HCT116 (cell line): ENCODE data around the gene STARD4. TPM values are rescaled to one million over a fixed set of nuclear protein-coding genes. Genes with fewer than 3 reads are reported as not detected.

Experiments used
- ATAC-seq: fragments of 200-7000 bp; cut with Tn5 transposase; 2 replicates; pipeline ENCODE4 v1.9.1; 2020; ENCODE audit warnings: mild to moderate bottlenecking, moderate library complexity
- BruUV-seq: library from RNA; stranded (reverse); fragments of 400-500 nt; replicated peaks from 2 replicates; lab custom pipeline; 2021; lab: Mats Ljungman, UMichigan
- CTCF ChIA-PET: fragments of 300-600 bp; sonication (Branson Sonifier 250); formaldehyde crosslinking; loops from one replicate; lab custom pipeline; 2021; ENCODE audit warnings: antibody characterized with exemption; lab: Charles Lee
- POLR2A ChIA-PET: fragments of 300-600, 350-600 bp; sonication (Branson Sonifier 250); formaldehyde crosslinking; loops from one replicate; lab custom pipeline; 2021; ENCODE audit warnings: antibody characterized with exemption; lab: Charles Lee
- RAD21 ChIA-PET, 2 experiments: fragments of 300-600 bp; sonication (Branson Sonifier 250); formaldehyde crosslinking; loops; one replicate each; lab custom pipeline; 2023; ENCODE audit warnings: low total read pairs in 2 of 2; ENCODE audit not compliant: uncharacterized antibody in 2 of 2, unreplicated experiment in 2 of 2, low non-redundant PET in 1 of 2; lab: Charles Lee
- DNase-seq: peaks from one replicate; pipeline ENCODE4 v3.0.0-alpha.2; 2010; ENCODE audit warnings: low read depth, low spot score
- H2AFZ ChIP-seq: fragments of 200-600 bp; shearing (Covaris generic), sonication (generic); 2 replicates; pipeline ENCODE4 v1.6.1; 2017; ENCODE audit warnings: low read depth, mixed run types, mixed read lengths, antibody characterized with exemption, low read length; ENCODE audit not compliant: poor library complexity, severe bottlenecking
- H3K27ac ChIP-seq: 2 replicates; pipeline ENCODE4 v1.5.1; 2012; ENCODE audit warnings: low read depth, low read length
- H3K27me3 ChIP-seq: fragments of 200-600 bp; sonication (generic); 2 replicates; pipeline ENCODE4 v1.6.1; 2016; ENCODE audit warnings: mixed run types, low read length, mixed read lengths; ENCODE audit not compliant: insufficient read depth
- H3K36me3 ChIP-seq, 2 experiments: fragments of 200-500 bp in 1 of 2; fragments of 200-600 bp in 1 of 2; sonication (Bioruptor generic) in 1 of 2; sonication (generic) in 1 of 2; 2 replicates each; pipeline versions ENCODE4 v1.5.1 to v1.6.1; 2014 to 2016; ENCODE audit warnings: low read length in 2 of 2, inconsistent platforms in 1 of 2, mixed read lengths in 1 of 2, mixed run types in 1 of 2; ENCODE audit not compliant: insufficient read depth in 2 of 2, control insufficient read depth in 1 of 2
- H3K4me1 ChIP-seq, 2 experiments: fragments of 200-600 bp in 1 of 2; sonication (generic) in 1 of 2; 2 replicates each; pipeline versions ENCODE4 v1.5.1 to v1.6.1; 2012 to 2017; ENCODE audit warnings: low read length in 2 of 2, inconsistent platforms in 1 of 2, mild to moderate bottlenecking in 1 of 2, mixed read lengths in 1 of 2, mixed run types in 1 of 2, moderate library complexity in 1 of 2; ENCODE audit not compliant: insufficient read depth in 2 of 2, control insufficient read depth in 1 of 2
- H3K4me2 ChIP-seq: fragments of 200-600 bp; sonication (generic); 2 replicates; pipeline ENCODE4 v1.6.1; 2017; ENCODE audit warnings: mixed run types, low read length, mixed read lengths
- H3K4me3 ChIP-seq, 2 experiments: fragments of 200-600 bp in 1 of 2; sonication (generic) in 1 of 2; replicated peaks in 1 of 2; 2 replicates each; pipeline ENCODE4 v1.5.1; 2011 to 2016; ENCODE audit warnings: low read length in 2 of 2, control low read depth in 1 of 2, low read depth in 1 of 2, mild to moderate bottlenecking in 1 of 2, mixed read lengths in 1 of 2, mixed run types in 1 of 2
- H3K79me2 ChIP-seq: fragments of 200-600 bp; sonication (generic); 2 replicates; pipeline ENCODE4 v1.6.1; 2017; ENCODE audit warnings: mild to moderate bottlenecking, mixed run types, low read length, moderate library complexity, mixed read lengths; ENCODE audit not compliant: insufficient read depth
- H3K9ac ChIP-seq: fragments of 200-600 bp; sonication (generic); 2 replicates; pipeline ENCODE4 v1.6.1; 2016; ENCODE audit warnings: low read length, mixed read lengths
- H3K9me2 ChIP-seq: fragments of 200-600 bp; sonication (generic), shearing (Covaris generic); 2 replicates; pipeline ENCODE4 v1.6.1; 2017; ENCODE audit warnings: mixed run types, mild to moderate bottlenecking, moderate library complexity; ENCODE audit not compliant: insufficient read depth
- H3K9me3 ChIP-seq, 2 experiments: fragments of 200-500 bp in 1 of 2; fragments of 200-600 bp in 1 of 2; sonication (Bioruptor generic) in 1 of 2; sonication (generic) in 1 of 2; 2 replicates each; pipeline ENCODE4 v1.6.1; 2014 to 2017; ENCODE audit warnings: low read length in 2 of 2, mixed read lengths in 2 of 2, inconsistent platforms in 1 of 2, low read depth in 1 of 2, mild to moderate bottlenecking in 1 of 2, mixed run types in 1 of 2, moderate library complexity in 1 of 2; ENCODE audit not compliant: control insufficient read depth in 1 of 2, insufficient read depth in 1 of 2
- H4K20me1 ChIP-seq: fragments of 200-600 bp; sonication (generic), shearing (Covaris generic); 2 replicates; pipeline ENCODE4 v1.6.1; 2017; ENCODE audit warnings: mixed run types, mild to moderate bottlenecking, moderate library complexity; ENCODE audit not compliant: insufficient read depth
- CEBPB ChIP-seq: IDR thresholded peaks from 2 replicates; pipeline ENCODE4 v1.6.1; 2012; ENCODE audit warnings: low read depth
- CTCF ChIP-seq, 3 experiments: fragments of 200-600 bp in 1 of 3; sonication (generic) in 1 of 3; IDR thresholded peaks in 2 of 3; conservative IDR thresholded peaks in 1 of 3; 2 replicates each; pipeline ENCODE4 v1.5.1; 2012 to 2017; ENCODE audit warnings: low read depth in 2 of 3, low read length in 2 of 3, antibody characterized with exemption in 1 of 3, borderline replicate concordance in 1 of 3, control low read depth in 1 of 3, mild to moderate bottlenecking in 1 of 3, mixed read lengths in 1 of 3, mixed run types in 1 of 3, moderate library complexity in 1 of 3; ENCODE audit not compliant: insufficient read depth in 1 of 3
- ELF1 ChIP-seq: IDR thresholded peaks from 2 replicates; pipeline ENCODE4 v1.6.1; 2012; ENCODE audit warnings: low read depth, borderline replicate concordance
- JUND ChIP-seq: IDR thresholded peaks from 2 replicates; pipeline ENCODE4 v1.6.1; 2012
- MAX ChIP-seq: IDR thresholded peaks from 2 replicates; pipeline ENCODE4 v1.6.1; 2012
- RAD21 ChIP-seq: IDR thresholded peaks from 2 replicates; pipeline ENCODE4 v1.6.1; 2012; ENCODE audit warnings: low read depth, mild to moderate bottlenecking
- SIN3A ChIP-seq: IDR thresholded peaks from 2 replicates; pipeline ENCODE4 v1.6.1; 2012; ENCODE audit warnings: low read depth
- SP1 ChIP-seq: IDR thresholded peaks from 2 replicates; pipeline ENCODE4 v1.6.1; 2012; ENCODE audit warnings: low read depth
- SRF ChIP-seq: IDR thresholded peaks from 2 replicates; pipeline ENCODE4 v1.6.1; 2012; ENCODE audit warnings: low read depth
- TCF7L2 ChIP-seq: IDR thresholded peaks from 2 replicates; pipeline ENCODE4 v1.7.0; 2011; ENCODE audit warnings: borderline replicate concordance, inconsistent platforms; ENCODE audit not compliant: insufficient read depth, insufficient read length; ENCODE audit errors: extremely low read depth
- YY1 ChIP-seq: IDR thresholded peaks from 2 replicates; pipeline ENCODE4 v1.6.1; 2011; ENCODE audit warnings: low read length, low read depth, moderate library complexity, mild to moderate bottlenecking; ENCODE audit not compliant: insufficient replicate concordance; ENCODE audit errors: extremely low read depth
- ZBTB33 ChIP-seq: IDR thresholded peaks from 2 replicates; pipeline ENCODE4 v1.6.1; 2011; ENCODE audit warnings: mild to moderate bottlenecking, low read length, moderate library complexity; ENCODE audit not compliant: insufficient replicate concordance; ENCODE audit errors: extremely low read depth
- ZFX ChIP-seq: fragments of 450-650 bp; IDR thresholded peaks from 2 replicates; pipeline ENCODE4 v1.6.1; 2017
- intact Hi-C: fragments of 100-400 bp; cut with micrococcal nuclease; formaldehyde crosslinking; loops from 2 replicates; pipeline ENCODE4 v1.10.0; 2022
- total RNA-seq: library from RNA; stranded (reverse); gene quantifications from one replicate; pipeline ENCODE4 v1.2.1, GENCODE V29; 2021; ENCODE audit not compliant: unreplicated experiment

The STARD4 gene
- total RNA-seq, 1 experiment from 2014 or later = 44.3 TPM

GRCh38 chr5:111545031-111545430, 32.7 kb upstream of the STARD4 start:
- intact Hi-C loops = no loop called here
- no peaks in the 10 kb centered on the region for H3K9me2 ChIP-seq
- no peak overlapping the region for H3K27ac ChIP-seq
- TF ChIP-seq SIN3A (no peak), ELF1 (no peak), CTCF (IDR thresholded peaks at IDR 0.05 in 2 of 3, conservative IDR thresholded peaks at IDR 0.05 in 1 of 3; ENCODE audit: borderline replicate concordance in 1 of 3, insufficient read depth in 1 of 3, low read depth in 2 of 3, low read length in 2 of 3) (no peak), SP1 (no peak), MAX (no peak), CEBPB (no peak), RAD21 (no peak), SRF (no peak), JUND (no peak), TCF7L2 (no peak), YY1 (no peak), ZFX (no peak), ZBTB33 (no peak)
- H3K4me1 ChIP-seq = no peaks in the 10 kb centered on the region
- DNase-seq = no peak
- no peaks in the 10 kb centered on the region for H4K20me1 ChIP-seq
- ChIA-PET RAD21 (no interaction called here), POLR2A (no interaction called here), CTCF (interaction anchor here (1.3 kb wide), 1 partner anchor 14 kb away, joined by 5 read pairs; no protein-coding TSS in a partner anchor)
- no peak overlapping the region for H3K4me2 ChIP-seq
- no peak for ATAC-seq
- no peak overlapping the region for H2AFZ ChIP-seq
- no peaks in the 10 kb centered on the region for H3K9me3 ChIP-seq
- no peaks in the 10 kb centered on the region for H3K36me3 ChIP-seq
- H3K27me3 ChIP-seq = no peaks in the 10 kb centered on the region
- no peak overlapping the region for H3K9ac ChIP-seq
- no peaks in the 10 kb centered on the region for H3K79me2 ChIP-seq
- H3K4me3 ChIP-seq = no peak overlapping the region
- no TSS peak for BruUV-seq
